ENCODE results near the gene C16orf89.

DNA sequence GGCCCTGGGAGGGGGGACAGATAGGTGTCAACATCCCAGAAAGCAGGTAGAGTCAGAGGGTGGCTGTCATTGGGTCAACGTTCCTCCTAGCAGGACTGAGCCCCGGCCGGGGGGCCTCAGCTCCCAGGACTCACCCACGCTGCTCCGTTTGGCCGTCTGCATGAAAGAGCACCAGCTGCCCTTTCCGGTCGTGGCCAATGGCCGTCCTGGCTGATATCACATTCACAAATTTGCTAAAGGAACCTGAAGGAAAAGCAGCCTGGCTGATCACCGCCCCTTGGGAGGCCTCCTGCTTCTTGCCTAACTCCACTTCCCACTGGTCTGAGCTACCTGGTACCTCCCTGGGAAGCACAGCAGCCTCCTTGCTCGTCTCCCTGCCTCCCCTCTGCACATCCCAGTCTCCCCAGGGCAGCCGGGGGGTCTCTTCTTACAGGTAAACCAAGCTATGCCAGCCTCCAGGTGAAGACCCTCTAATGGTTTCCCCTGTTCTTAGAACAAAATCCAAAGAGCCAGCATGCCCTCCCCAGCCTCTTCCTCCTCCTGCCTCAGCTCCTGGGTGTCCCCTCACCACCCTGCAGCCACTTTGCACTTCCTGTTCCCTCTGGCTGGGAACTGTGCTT, 35.4 kb downstream of the C16orf89 start:
- TF ChIP-seq GABPA (IDR thresholded peaks at IDR 0.05; ENCODE audit: low read depth) (no peak), REST (IDR thresholded peaks at IDR 0.05; ENCODE audit: insufficient replicate concordance, low read depth) (no peak), POLR2AphosphoS5 (IDR thresholded peaks at IDR 0.05; ENCODE audit: low read depth) (no peak), CTCF (IDR thresholded peaks at IDR 0.05; ENCODE audit: insufficient read depth, low read length) (no peak)
